Hematopoietic multipotent progenitor cell (in vitro differentiated cells): ENCODE measurements around the gene ZDHHC11. TPM values are rescaled to one million over a fixed set of nuclear protein-coding genes. Genes with fewer than 3 reads are reported as not detected.
"Not testable (repeated sequence)": the region's sequence is repeated elsewhere in the genome, so short reads cannot be mapped to it uniquely, and the experiment has no call there.

Source experiments
- DNase-seq, 3 donors: peaks; one replicate each; pipeline ENCODE4 v3.0.0-alpha.2; 2011 to 2015; ENCODE audit warnings: low read depth in 2 of 3, low spot score in 2 of 3
- total RNA-seq: library from RNA; depleted of rRNA; stranded (reverse); fragments of >200 nt; gene quantifications from one replicate; pipeline ENCODE4 v1.2.3, GENCODE V29; 2012

ZDHHC11 gene
- total RNA-seq, 1 donor, result 5.9 TPM

DNA sequence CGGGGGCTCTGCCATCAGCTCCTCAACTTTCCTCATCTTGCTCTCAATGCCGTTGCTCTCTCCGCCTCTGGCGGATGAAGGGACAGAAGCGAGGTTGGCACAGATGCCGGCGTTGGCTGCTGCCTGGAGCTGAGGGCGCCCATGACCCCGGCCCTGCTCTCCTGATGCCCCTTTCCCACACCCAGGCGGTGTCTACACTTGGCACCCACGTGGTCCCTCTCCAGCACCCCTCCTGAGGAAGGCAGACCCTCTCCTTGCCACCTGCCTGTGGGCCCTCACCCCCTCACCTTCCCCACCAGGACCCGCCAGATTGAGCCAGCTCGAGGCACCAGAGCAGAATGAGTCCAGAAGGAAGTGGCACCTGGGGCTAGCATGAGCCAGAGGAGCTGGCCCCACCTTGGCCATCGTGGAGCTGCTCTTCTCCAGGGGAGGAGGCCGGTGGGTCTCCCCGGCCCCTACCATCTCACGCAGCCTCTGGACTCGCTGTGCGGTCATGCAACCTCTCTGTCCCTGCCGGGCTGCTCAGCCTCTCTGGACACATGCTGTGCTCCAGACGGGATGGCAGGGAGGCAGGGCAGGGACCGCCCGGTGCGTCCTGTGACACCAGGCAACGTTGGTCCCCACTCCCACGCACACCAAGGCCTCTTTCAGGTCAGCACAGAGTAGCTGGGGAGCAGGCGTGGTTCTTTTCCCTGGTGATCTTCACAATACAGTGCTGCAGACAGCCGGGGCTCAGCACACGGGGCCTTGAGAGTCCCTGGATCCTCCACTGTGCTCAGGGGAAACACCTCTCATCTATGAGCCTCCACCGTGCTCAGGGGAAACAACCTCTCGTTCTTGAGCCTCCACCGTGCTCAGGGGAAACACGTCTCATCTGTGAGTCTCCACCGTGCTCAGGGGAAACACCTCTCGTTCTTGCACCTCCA lies 4.8 kb downstream of the ZDHHC11 start:
- not testable (repeated sequence) for DNase-seq

DNA sequence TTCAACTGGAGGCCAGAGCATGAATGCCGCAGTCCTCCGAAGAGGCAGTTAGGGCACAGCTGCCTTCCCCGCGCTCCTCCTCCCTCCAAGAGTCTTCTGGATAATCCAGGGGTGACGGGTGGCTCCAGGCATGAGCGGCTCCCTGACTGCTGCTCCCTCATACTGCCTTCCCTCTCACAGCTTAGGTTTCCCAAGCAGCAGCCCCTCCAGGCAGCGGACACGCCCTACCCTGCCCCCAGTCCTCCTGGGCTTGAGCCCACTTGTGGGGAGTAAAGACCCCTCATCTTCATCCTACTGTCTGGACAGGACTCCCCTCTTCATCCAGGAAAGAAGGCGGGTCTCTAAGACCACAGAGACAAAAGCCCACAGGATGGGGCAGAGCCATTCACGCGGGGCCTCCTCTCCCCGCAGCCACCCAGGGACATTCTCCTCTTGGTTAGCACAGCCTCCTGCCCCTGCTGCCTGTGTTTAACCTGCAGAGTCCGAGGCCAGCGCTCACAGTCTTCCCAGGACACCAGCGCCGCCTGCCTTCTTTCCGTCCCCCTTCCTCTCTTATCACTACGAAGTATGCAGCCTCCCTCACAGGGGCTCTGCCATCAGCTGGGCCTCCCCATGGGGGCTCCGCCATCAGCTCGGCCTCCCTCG lies 5.6 kb downstream of the ZDHHC11 start:
- not testable (repeated sequence) for DNase-seq

DNA sequence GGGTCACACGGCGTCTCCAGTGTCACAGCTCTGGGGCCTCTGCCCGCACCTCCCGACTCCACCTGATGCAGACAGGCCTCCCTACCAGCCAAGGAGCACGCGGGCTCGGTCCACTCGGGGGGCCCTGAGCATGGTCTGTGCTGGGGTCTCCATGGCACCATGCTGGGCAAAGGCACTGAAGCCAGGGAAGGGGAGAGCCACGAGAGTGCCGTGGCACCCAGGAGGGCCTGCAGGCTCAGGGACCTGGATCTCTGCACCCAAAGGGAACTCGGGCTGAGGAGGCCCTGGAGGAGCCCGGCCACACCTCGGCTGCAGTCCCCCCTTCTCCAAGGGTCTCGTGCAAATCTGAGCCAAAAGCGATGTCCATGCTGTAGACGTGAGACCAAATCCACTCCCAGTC lies 6.4 kb downstream of the ZDHHC11 start:
- DNase-seq, result not testable (repeated sequence)

DNA sequence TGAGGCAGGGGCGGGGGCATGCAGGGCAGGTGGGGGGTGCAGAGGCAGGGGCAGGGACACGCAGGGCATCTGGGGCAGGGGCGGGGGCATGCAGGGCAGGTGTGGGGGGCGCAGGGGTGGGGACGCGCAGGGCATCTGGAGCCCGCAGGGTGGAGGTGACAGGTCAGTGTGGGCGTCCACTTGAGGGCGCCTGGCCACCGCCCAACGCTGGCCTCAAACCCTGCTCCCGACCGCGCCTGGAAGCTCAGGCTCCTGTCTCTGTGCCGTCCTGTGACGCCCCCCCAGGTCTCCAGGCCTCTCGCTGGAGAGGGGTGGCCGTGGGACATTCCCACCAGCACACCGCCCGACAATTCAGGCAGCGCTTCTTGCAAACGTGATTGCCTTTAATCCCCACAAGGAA lies 6.9 kb downstream of the ZDHHC11 start:
- not testable (repeated sequence) for DNase-seq

DNA sequence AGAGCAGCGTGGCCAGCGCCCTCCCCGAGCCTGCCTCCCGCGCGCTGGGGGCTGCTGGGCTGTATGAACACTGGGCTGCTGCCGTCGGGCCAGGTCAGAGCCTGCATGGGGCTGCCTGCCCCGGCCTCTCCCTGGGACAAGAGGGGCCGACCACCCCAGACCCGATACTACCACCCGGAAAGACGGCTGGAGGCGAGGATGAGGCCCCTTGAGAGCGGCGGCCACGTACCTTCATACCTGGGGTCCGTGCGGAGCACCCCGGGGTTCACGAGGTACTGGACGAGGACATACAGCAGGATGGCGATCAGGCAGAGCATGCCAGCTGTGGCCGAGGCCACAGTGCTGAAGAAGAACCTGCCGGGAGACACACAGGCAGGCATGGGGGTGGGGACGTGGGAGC lies 7.4 kb downstream of the ZDHHC11 start:
- not testable (repeated sequence) for DNase-seq

DNA sequence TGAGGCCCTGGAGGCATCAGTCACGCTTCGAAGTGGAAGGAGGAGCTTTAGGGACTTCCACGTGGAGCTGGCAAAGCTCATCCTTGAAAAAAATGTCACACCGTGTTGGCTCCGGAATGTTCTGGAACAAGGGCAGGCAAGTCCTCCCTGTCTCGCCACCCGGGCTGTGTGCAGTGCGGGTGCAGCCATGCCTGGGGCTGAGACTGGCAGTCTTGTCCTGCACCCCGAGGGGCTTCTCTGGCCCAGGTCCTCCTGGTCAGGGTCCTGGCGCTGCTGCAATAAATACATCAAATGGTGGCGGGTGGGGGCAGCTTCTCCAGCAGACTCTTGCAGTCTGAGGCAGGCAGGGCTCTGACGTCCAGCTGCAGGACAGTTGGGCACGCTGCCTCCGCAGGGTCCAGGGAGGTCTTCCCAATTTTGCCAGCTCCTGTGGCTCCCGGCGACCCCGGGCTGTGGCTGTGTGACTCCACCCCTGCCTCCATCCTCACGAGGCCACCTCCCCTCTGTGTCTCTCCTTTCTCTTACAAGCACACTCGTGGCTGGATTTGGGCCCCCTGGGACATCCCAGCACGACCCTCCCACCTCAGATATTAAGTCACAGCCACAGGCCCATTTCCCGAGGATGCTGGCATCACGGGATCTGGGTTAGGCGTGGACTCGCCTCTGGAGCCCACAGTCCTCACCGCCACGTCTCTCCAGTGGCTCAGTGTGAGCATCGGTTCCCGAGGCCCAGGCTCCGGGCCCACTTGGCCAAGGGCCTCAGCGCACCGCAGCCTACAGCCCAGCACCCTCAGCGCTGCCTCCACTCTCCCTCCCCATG lies 8.2 kb downstream of the ZDHHC11 start:
- not testable (repeated sequence) for DNase-seq

DNA sequence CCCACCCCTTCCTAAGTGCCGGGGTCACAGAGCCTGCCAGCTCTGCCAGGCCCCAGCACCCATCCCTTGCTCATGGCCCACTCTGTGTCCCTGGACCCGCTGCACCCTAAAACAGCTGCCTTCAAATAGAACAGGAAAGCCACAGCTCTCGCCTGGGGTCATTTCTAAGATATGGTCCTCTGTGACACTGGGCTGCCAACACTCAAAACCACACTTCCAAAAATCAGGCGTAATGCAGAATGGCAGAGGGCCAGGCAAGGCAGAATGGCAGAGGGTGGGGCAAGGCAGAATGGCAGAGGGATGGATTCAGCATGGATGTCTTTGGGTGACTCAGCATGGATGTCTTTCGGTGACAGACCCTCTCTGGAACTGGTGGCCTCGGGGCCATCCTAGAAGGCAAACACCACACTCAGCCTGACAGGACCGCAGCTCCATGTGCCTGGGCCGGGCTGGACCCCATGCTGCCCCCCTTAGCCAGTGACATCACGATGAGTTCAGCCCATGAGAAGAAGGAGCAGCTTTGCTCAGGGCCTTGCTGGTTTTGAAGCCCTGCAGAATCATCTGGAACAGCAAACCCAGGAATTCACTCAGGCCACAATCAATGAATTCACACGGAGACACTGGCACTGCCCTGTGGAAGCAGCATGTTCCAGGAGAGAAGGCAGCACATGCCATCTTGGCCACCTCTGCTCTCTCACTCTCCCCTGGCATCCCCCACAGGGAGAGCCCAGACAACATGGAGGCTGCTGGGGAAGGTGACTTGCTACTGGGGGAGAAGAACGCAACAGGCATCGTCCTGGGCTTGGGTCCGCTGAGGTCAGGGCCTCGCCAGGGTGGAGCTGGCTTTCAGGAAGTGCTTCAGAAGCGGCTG lies 9.0 kb downstream of the ZDHHC11 start:
- DNase-seq, result not testable (repeated sequence)

DNA sequence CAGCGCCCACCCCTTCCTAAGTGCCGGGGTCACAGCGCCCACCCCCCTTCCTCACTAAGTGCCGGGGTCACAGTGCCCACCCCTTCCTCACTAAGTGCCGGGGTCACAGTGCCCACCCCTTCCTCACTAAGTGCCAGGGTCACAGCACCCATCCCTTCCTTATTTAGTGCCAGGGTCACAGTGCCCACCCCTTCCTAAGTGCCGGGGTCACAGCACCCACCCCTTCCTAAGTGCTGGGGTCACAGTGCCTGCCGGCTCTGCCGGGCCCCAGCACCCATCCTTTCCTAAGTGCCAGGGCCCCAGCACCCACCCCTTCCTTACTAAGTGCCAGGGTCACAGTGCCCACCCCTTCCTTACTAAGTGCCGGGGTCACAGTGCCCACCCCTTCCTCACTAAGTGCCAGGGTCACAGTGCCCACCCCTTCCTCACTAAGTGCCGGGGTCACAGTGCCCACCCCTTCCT lies 9.8 kb downstream of the ZDHHC11 start:
- not testable (repeated sequence) for DNase-seq

DNA sequence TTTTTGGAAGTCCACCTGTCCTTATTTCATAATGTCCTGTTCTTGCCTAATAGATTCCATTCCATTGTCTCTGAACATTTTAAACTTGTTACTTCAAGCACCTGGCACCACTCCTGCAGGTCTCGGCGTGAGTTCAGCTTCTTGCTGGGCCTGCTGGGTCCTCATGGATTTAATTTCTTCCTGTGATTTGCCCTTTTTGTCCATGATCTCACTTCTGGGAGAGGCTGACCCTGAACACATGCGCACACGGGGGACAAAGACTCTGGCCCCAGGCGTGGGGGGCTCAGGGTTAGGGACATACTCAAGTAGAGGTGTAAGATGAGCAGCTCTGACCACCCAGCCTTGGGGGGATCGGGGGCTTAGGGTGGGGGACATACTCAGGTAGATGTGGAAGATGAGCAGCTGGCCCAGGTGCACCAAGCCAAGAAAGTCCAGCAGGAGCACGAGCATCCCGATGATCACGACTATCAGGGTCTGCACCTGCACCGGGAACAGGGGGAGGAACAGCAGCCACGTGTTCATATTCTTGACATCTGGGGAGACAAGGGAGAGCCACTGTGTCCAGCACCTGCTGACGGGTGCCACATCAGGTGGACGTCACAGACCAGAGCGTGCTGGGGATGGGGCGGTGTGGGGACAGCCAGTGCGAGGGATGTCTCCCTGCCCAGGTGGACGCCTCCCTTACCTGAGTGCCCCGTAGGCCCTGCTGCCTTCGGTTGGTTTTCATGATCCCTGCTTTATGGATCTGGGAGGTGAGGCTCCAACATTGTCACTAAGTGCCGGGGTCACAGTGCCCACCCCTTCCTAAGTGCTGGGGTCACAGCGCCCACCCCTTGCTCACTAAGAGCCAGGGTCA lies 10.4 kb downstream of the ZDHHC11 start:
- not testable (repeated sequence) for DNase-seq

DNA sequence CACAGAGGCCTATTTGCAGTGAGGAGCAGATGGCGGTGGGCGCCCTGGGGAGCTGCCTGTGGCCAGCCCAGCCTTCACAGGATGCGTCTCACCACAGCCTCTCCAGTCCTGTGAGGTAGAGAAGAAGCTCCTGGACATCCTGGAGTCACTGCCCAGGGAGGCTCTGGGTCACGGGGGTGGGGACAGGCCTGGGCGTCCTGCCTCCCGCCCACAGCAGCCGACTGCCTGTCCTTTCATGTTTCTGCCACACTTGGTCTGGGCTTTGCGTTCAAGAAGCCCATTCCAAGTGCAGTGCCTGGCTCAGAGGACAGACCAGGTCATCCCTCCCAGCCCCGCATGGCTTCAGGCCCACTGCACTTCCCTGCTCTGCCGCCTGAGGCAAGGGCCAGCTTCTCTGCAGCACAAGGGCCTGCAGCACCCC lies 12.3 kb downstream of the ZDHHC11 start:
- not testable (repeated sequence) for DNase-seq

DNA sequence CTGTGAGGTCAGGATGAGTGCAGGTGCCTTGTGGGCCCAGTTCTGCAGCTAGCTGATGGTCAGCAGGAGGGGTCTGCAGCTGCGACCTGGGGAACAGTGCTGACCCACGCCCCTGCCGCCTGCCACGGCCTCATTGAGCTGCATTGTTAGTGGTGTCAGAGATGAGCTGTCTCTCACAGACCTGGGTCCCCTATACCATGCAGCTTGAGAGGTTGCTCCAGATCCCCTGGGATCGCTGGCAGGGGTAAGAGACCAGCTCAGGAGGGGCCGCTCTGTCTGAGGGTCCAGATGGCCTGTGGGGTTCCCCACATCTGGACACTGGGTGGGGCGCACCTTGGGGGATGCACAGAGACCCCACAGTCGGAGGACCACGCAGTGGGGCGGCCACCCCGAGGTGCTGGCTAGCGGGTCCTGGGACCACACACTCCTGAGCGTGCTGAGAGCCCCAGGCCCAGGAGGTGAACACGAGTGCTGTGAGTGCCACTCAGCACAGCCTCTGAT lies 13.1 kb downstream of the ZDHHC11 start:
- not testable (repeated sequence) for DNase-seq

DNA sequence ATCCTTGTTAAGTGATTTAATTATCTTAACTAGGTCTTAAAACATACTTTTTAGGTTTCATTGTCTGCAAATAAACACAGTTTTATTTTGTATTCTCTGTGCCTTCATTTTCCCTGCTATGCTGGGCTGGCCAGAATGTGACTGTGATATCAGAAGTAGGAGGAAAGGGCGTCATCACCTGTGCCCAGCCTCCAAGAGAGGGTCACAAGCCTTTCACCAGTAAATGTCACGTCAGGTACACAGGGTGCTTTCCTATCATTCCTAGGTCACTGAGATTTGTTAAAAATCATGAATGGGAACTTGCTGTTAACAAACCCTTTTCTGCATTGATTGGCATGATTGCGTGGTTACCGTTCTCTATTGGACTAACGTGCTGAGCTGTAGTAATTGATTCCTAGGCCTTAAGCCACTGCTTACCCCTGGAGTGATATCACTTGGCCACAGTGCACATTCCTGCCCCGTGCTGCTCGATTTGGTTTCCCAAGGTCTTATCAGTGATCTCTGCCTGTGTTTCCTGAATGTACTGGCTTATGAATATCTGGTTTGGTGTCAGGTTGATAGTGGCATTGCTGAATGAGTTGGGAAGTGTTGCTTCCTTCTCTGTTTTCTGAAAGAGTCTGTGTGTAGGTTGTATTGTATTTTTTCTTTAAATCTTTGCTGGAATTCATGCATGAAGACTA lies 14.7 kb downstream of the ZDHHC11 start:
- peak in 1 of 3 donors; percentile 22 for DNase-seq

DNA sequence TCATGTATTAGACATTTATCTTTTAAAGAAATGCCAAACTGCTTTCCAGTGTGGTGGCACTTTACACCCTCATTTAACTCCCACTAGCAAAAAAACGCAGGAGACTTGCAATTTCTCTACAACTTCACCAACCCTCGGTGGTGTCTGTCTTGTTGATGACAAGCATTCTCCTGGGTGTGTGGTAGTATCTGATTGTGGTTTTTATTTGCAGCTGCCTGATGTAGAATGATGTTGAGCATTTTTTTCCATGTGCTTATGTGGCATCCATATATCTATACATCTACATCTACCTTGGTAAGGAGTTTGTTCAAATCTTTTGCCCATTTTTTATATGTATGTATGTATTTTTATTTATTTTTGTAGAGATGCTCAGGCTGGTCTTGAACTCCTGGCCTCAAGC lies 16.8 kb downstream of the ZDHHC11 start:
- not testable (repeated sequence) for DNase-seq

DNA sequence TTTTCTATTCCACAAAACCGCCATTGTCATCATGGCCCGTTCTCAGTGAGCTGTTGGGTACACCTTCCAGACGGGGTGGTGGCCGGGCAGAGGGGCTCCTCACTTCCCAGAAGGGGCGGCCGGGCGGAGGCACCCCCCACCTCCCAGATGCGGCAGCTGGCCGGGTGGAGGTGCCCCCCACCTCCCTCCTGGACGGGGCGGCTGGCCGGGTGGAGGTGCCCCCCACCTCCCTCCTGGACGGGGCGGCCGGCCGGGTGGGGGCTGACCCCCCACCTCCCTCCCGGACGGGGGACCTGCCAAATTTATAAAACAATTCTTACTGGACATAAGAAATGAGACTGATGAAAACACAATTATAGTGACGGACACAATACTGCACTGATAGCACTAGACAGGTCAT lies 22.6 kb downstream of the ZDHHC11 start:
- DNase-seq, result not testable (repeated sequence)

DNA sequence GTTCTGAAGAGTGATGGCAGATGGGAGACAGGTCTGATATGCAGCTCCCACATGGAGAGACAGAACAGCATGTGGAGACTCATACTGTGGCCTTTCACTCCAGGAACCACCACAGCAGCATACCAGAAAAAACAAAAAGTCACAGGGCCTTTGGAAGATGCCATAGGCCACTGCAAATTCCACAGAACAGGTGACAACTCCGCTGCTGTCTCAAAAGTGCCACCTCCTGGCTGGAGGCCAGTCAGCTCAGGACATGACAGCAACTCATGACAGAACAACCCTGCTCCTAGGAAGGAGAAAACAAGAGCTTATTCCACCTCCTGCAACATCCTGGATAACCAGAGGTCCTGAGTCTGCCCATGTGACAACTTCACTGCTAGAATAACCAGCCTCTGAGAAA lies 25.2 kb downstream of the ZDHHC11 start:
- peak in 1 of 3 donors; percentile 12 for DNase-seq

DNA sequence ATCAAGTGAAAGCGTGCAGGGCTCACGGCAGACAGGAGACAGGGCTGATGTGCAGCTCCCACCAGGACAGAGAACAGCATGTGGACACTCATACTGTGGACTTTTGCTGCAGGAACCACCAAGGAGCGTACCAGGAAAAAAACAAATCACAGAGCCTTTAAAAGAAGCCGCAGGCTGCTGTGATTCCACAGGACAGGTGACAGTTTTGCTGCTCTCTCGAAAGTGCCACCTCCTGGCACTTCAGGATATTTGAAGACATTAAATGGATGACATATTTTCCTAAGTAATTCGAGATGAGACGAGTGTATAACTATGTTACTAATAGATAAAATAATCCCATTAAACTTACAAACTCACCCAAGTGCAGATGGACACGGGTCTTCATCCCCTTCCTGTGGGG lies 29.3 kb downstream of the ZDHHC11 start:
- DNase-seq, result no peak

DNA sequence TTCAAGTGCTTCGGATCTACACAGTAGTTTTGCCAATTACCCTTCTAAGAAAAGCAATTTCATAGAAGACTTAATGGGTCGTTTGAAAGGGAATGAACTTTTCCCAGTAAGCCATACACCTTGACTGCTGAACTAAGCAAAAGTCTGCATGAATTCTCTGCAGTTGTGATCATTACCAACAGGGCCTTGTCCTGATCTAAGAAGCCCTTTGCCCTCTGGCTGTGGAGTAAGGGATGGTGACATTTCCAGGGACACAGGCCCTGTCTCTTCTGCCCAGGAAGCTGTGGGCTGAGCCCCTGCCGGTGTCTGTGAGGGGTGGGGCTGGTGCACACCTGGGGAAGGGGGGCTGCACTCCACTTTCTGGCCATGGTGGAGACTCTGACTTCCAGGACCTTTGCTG lies 30.5 kb downstream of the ZDHHC11 start:
- no peak for DNase-seq

DNA sequence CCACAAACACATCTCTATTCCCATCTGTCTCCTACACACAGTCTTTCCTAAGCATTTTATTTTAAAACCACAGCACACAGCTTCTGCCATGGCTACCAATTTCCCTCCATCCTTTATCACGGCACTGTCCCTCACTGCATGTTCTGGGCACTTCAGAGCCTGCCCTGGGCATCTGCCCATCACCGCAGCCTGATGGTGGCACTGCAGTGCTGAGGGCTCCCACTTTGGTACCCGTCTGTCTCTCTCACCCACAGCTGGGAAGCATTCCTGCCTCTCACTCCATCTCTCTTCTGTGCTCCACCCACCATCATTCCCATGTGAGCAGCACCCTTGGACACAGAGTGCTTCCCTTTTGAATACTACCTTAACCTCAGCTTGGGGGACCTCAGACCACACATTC lies 31.7 kb downstream of the ZDHHC11 start:
- DNase-seq, result no peak
